Stimulated activated CD8-positive, alpha-beta memory T cell treated with anti-CD3 and anti-CD28 coated beads, Interleukin-7, amount 100 ng/mL, for 48 hours (primary cell): Measurements from ENCODE around the gene CUL1.
"Not testable (repeated sequence)": the region's sequence is repeated elsewhere in the genome, so short reads cannot be mapped to it uniquely, and the experiment has no call there.

Source experiments
- DNase-seq, 2 donors: peaks; one replicate each; pipeline ENCODE4 v3.0.0-alpha.2; 2020; ENCODE audit warnings: low read depth in 1 of 2; ENCODE audit errors: extremely low read depth in 1 of 2

Gene CUL1

DNA sequence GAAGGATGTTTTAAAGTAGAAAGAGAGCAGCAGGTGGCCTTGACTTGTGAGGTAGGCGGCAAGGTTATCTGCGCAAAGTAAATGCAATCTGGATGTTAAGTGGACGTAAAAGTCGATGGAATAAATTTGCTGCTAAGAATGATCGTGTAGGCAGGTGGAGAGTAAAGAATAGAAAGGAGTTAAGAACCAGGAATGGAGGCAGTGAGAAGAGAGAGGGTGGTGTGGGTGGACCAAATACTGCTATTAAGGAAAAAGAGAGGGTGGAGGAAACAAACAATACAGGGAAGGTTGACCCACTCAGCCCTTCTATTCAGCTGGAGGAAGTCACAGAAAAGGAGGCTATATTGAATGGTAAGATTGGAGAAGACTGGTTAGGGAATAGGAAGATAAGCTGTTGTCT is 1.9 kb upstream of the CUL1 start:
- no peak for DNase-seq

DNA sequence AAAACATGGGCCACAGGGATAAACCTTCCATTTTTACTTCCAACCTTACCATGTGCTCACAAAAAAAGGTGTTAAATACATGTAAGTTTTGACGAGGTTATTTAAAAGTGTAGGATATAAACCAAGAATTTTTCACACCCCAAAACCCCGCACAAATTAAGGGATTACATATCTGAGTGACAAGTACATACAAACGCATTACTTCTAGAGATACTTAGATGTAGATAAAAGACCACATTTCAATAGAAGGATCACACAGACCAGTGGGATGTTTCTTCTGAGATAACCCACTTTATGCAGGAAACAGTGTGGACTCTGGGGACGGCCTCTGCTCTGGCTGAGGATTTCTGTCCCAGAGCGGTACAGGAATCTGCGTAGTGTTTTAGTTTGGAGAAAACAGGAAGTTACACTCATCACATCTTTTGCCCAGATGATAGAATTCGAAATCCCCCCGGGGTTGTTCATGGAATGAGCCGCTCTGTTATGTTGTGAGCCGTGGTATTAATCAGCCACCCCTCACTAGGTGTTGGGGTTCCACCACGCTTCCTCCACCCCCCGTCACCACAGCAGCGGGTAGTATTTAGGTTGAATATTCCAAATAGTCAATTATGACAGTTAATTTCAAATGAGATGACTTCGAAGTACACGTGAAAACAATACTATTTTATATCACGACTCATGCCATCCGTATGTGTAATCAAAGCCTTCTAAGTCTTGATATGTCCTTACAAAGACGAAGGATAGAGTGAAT is 1.3 kb upstream of the CUL1 start:
- DNase-seq, result peak; percentile 48 to 70

DNA sequence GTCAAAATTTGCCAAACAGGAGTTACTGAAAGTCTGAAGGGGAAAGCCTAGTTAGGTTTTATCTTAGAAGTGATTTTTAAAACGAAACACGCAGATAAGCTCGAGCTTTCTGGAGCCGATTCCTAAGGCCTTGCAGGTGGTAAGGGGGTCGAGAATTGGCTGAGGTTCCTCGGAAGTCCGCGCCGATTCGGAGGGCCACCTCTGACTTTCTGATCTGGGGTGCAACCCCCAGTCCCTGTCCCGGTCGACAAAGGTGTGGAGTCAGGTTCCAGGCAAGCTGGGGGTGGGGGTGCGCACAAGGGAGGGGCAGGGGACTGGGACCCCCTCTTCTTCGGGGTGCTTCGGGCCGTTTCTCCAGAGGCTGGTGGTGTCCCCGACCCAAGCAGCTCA is 701 bp upstream of the CUL1 start:
- no peak for DNase-seq

DNA sequence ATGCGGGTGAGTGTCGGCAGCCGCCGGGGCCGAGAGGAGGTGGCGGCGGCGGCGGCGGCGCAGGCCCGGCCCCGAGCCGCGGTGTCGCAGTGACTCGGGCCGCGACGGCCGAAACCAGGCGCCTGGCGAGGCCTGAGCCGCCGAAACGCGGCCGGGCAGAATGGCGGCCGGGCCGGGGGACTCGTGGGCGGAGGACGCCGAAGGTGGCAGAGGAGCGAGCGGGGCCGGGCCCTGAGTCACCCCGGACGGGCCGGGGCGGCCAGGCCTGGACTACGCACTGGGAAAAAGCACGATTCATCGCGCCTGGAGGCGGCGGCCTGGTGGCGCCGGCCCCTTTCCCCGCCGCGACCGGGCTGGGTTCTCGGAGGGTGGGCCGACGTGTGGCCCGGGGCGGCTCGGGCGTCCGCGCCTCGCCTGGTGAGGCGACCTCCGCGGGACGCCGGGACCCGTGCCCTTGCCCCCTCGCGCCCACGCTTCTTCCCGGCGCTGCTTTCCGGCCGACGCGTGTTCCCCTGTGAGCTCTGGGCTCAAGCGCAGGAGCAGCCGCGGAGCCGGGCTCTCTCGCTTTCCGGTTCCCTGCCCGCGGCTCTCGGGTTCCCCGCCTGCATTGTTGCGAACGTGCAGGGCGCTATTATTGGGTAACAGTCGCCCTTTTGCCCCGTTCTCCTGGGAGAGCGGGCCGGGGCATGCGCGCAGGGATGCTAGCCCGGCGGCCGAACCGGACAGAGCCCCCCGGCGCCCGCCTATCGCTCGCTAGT is 500 bp downstream of the CUL1 start:
- DNase-seq, result peak; percentile 26 to 41

DNA sequence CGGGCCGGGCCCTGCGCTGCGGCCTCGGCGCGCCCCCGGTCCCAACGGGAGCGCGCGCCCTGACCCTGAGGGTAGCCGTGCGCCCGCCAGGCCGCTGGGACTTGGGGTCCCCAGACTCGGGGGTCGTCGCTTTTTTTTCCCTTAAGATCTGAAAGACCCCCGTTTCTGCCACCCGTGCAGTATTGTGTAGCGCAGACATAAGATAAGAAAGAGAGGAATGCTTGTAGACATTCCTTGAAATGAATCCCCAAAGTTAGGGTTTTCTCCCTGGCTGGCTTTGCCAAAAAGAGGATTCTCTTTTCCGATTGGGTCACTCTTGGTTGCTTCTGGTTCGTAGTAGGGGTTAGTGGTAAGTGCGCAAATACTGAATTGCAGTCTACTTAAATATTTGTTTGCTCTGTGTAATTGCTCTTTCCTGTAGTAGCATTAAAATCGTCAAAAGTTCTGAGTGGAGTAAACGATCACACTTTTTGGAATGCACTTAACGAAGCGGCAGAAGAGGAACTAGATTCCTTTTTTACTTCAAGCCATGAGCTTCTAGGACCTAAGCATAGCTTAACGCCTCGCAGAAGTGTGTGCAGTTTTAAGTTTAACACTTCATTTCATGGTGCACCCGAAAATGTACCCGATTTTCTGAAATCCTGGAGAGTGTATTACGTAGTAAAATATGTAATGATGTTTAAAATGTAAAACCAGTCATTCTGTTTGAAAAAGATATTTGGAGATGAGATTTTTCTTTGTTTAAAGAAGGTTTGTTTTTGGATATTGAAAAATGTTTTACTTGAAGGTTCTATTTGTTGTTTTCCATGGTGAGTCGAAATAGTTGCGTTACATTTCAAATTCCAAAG is 1.3 kb downstream of the CUL1 start:
- no peak for DNase-seq

DNA sequence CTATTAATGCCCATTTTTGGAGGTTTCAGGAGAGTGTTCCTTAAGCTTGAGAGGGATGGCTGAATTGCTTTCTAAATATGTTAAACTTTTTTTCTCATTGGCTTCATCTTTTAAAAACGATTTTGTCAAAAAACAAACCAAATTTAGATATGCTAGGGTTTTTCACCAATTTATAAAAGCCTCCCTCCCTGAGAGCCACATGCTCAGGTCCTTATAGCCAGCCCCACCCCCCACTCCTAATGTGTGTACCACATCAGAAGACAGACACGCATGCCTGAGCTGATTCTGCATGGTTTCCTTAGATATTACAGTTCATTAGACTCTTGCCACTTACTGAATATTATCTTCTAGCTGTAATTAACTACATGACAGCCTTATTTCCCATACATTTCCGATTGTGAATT is 2.0 kb downstream of the CUL1 start:
- peak in 1 of 2 donors; percentile 40 for DNase-seq

DNA sequence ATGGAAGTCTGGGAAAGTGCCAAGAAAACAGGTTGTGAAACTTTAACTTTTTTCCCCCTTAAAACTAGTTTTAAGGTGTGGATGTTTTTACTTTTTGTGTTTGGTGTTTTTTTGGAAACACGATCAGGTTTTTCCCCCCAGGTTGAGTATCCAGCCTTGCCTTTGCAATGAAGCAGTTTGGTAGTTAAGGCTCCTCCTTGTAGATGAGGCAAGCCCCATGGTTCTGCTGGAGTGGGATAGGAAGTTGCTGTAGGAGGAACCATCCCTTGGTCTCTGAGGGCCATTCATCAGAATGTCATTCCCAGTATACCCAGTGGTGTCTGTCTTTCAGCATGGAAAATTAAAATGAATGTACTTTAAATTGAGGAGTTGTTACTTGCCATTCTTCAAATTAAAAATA is 2.7 kb downstream of the CUL1 start:
- no peak for DNase-seq

DNA sequence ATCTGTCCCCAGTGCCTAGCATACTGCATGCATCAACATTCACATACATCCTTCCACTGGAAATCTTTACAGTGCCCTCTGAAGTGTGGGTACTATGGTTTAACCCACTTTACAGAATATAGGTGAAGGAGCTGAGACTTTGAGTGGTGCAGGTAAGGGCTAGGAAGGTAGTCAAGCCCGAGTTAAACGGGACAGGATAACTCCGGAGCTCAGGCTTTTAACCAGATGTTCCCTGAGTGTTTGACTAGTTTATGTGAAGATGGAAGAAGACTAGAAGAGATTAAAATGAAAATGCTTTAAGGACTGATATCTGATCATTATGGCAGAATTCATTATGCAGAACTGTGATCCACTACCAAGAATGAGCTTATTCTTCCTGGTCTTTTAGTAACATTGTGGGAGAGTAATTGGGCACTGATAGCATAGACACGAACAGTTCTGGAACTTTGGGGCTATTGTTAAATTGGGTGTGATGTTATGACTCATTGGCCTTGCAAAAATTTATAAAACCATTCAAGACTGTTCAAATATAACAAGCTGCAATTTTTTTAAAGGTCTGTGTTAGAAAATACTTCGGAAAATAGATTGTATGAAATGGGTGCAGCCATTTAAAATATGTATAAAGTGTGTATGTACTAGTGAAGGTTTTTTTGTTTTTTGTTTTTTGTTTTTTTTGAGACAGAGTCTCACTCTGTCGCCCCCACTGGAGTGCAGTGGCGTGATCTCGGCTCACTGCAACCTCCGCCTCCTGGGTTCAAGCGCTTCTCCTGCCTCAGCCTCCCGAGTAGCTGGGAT is 4.4 kb downstream of the CUL1 start:
- no peak for DNase-seq

DNA sequence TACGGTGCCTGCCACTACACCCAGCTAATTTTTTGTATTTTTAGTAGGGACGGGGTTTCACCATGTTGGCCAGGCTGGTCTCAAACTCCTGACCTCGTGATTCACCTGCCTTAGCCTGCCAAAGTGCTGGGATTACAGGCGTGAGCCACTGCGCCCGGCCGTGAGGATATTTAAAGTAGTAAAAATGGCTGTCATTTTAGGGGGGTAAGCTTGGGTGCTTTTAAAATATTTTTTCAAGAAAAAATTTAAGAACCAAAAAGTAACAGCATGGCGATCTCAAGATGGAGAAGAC is 4.9 kb downstream of the CUL1 start:
- not testable (repeated sequence) for DNase-seq

DNA sequence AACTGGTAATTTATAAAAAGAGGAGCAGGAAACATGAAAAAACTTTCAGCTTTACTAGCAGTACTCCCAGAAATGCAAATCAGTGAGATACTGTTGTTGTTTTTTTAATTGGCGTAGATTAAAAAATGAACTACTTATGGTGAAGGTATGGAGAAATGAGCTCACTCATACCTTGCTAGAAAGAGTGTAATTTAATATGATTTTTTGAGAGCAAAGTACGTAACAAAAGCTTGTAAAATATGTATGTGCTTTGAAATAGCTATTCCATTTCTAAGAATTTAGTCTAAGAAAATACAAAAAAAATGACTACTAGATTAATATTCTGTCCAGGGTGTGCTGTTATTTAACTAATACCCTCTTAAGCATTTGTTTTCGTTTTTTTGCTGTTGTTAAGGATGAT is 5.5 kb downstream of the CUL1 start:
- no peak for DNase-seq

DNA sequence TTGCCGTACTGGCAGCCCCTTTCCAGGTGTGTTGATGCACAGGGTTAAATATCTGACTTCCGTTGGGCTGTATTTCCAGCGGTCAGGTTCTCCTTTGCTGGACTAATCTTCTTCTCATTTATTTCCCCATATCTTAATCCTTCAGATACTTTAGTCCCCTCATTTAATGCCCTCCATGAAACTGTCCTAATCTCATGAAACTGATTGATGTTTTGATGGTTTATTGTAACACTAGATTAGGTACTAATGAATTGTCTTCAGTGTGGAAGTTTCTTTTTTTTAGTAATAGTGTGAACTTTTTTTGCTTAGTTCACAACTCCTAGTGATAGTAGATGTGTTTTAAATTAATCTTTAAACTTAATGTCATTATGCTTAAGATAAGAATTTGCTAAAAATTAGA is 6.3 kb downstream of the CUL1 start:
- no peak for DNase-seq

DNA sequence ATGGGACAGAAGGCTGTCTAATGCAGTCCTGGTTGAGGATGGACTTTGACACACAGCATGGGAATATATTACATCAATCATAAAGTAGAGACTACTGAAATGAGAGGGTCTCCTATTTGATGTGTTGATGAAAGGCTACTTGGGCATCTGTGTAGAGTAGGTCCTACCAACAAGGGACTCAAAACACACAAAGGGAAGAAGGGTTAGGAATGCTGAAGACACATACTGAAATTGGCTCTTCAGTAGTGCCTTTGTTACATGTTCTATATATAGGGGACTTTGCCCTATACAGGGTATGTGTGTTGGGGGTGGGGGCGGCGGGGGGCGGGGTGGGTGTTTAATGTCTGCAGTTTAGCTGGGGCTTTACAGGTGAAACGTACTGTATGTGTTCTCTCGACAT is 7.7 kb downstream of the CUL1 start:
- DNase-seq, result no peak

DNA sequence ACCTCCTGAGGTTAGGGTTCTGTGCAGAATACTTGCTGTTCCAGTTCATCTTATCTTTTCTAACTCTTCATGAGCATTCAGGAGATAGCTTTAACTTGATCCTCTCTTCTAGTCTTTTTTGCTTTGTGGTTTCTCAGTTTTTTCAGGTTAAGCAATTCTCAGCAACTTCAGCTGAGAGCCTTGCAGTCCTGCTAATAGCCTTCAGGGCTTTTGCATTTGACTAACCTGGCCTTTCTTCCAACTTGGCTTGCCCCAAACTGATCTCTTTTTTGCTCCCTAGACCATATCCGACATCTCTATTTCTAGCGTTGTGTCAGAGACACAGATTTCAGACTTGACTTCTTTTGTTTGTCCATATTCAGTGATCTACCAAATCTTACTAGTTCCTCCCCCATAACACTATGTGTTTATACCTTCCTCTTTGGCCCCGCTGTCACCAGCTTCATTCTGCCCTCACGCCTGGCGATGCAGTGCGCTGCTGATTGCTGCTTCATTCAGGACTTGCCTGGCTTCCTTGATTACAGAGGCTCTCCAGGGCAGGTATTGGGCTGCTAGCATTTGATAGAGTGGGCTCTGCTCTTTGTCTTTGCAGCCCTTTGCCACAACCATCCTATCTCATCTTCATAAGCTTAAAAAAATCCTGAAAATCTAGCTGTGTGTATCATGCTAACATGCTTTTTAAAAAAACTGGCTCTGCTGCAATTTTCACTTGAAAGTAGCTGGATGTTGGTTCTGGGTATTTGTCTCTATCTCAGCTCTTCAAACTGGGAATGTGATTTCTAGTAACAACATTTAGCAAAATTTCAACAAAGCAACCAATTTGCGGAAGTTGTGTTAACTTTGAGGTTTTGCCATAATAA is 9.6 kb downstream of the CUL1 start:
- no peak for DNase-seq

DNA sequence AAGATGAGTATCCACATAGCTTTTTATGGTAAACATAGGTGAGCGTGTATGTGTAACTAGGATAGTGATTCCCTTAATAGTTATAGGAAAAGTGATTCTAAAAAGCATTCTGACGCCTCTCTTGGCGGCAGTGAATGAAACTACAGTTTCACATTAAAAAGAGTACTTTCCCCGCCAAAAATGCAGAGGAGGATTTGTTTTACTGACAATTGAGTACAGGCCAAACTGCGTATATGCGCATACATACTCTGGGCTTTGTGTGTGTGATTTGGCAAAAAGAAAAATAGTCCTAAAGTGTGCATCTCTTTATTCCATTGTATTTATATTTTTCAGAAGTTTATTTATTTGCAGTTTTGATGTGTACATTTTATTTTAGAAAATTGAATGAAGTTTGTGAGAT is 10.3 kb downstream of the CUL1 start:
- no peak for DNase-seq

DNA sequence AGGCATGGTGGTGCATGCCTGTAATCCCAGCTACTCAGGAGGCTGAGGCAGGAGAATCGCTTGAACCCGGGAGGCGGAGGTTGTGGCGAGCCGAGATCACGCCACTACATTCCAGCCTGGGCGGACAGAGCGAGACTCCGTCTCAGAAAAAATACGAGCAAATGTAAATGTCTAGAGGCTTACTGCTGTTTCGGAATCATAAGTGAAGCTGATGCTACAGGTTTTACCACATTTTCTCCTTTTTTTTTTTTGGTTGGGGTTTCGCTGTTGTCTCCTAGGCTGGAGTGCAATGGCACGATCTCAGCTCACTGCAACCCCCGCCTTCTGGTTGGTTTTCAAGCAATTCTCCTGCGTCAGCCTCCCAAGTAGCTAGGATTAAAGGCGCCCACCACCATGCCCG is 11.7 kb downstream of the CUL1 start:
- DNase-seq, result not testable (repeated sequence)

DNA sequence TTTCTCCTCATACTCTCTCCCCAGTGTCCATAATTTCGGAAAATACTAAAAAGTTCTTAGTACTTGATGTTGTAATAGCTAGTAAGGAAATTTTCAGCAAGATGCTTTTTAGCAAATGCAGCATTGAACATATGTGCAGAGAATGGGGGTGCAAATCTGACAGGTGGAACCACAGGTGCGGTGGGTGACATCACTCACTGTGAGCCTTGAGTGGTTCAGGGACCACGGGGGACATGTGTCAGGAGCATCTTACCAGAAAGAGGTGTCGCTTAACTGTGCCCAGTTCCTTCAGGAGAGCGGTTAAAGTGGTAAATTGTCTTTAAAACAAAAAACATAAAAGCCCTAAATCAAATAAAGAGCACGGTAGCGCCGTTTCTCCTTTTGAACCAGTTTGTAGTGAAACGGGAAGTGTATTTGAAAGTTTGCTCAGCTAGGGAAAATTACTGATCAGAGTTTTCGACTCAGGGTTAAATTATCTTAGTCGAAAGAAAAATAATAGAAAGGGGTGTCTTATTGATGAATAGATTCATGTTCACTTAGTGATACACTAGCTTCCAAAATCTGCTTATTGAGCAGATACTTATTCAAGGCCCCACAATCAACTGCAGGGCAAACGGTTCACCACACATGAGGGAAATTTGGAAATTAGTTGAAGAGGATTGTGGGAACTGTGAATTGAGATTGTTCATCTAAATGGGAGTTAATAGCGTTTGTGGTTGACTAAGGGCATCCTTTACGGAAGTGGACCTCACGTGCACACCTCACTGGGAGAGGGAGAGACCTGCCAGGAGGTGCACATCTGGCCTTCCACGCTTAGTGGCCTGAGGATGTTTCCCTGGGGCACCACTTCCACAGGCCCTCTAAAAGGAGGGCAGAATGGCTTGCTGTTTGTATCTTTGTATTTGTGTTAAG is 12.7 kb downstream of the CUL1 start:
- DNase-seq, result no peak

DNA sequence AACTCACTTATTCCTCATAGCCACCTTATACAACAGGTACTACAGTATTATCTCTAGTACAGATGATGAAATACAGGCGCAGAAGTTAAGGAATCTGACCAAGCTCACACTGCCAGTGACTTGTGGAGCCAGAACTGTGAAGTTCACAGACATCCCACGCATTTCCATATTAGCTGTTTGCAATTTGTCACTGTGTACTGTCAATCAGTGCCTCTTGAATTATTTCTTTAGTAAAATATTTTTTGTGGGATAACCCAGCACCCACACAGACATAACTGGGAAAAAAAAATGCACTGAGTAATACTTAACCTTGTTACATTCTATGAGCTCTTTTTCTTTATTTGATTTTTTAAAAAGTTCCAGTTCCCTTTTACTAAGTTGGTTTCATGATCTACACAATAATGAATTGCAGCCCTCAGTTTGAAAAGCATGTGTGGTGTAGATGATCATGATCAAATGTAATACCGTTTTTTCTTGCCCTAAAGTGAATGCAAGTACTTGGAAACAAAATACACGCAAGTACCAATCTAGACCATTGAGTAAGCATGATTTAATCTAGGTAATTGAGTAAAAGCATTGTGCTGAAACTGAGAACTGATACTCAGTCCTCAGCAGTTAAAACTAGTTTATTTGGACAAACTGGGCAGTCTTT is 14.1 kb downstream of the CUL1 start:
- DNase-seq, result no peak

DNA sequence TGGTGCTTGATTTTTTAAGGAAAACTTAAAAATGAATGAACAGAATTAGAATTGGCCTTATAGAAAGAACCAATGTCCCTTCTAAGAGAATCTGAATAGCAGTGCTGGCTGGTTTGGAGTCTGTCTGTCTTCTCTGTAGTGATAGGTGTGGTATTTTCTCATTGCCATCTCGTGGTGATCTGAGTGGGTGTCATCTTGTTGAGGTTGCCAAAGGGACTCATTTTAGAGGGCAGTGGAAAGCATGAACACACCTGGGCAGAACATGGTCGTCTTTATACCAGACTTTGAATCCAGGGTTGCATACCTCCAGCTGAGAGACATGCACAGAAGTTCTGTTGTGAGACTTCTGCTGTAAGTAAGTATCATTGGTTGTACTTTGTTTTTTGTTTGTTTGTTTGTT is 15.8 kb downstream of the CUL1 start:
- no peak for DNase-seq

DNA sequence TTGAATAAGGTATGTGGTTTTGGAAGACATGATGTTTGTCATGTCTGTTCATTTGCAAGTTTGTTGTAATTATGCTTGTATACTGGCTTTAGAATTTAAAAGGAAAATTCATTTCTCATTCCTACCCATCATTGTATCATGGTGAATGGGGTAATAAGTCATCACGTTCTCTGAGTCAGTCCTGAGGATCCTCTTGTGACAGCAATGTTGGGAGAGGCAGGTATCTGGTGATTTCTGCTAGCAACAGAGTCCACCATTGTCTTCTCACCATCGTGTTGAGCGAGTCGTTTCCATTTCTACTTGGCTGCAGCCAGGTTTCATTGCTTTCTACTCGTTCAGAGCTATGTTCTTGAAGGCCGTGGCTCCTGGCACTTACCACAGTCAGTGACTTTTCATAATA is 16.3 kb downstream of the CUL1 start:
- DNase-seq, result no peak
